ENCODE results near the gene RBM20.

Gene RBM20

DNA sequence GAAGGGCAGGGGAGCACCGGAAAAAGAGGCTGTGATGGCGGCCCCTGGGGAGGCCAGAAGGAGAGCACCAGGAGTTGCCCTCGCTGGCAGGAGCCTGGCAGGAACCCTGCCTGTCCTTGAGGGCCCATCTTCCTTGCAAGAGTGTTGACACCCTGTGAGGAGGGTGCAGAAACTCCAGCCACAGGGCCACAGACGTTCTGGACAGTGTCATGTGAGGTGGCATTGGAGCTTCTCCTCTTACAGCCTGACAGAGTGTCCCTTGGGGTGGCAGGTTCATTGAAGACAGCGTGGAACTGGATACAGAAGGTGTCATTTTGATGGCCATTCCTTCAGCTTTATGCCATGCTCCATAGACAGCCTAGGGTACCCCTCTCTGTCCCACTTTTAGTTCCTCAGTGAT is 54.2 kb downstream of the RBM20 start:
- Histone ChIP-seq H3K27me3 (ENCODE audit: insufficient read depth, low read depth, severe bottlenecking) (no peaks in the 10 kb centered on the region), H3K9me3 (ENCODE audit: severe bottlenecking) (no peaks in the 10 kb centered on the region), H3K27ac (no peak overlapping the region), H3K4me3 (ENCODE audit: low read depth, low read length) (no peak overlapping the region), H3K36me3 (no peaks in the 10 kb centered on the region)
- TF ChIP-seq, protein P1, sequence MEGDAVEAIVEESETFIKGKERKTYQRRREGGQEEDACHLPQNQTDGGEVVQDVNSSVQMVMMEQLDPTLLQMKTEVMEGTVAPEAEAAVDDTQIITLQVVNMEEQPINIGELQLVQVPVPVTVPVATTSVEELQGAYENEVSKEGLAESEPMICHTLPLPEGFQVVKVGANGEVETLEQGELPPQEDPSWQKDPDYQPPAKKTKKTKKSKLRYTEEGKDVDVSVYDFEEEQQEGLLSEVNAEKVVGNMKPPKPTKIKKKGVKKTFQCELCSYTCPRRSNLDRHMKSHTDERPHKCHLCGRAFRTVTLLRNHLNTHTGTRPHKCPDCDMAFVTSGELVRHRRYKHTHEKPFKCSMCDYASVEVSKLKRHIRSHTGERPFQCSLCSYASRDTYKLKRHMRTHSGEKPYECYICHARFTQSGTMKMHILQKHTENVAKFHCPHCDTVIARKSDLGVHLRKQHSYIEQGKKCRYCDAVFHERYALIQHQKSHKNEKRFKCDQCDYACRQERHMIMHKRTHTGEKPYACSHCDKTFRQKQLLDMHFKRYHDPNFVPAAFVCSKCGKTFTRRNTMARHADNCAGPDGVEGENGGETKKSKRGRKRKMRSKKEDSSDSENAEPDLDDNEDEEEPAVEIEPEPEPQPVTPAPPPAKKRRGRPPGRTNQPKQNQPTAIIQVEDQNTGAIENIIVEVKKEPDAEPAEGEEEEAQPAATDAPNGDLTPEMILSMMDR (IDR thresholded peaks at IDR 0.05; ENCODE audit: low read depth, low read length): no peak
- no peak for DNase-seq

- no peaks in the 10 kb centered on the region for H3K27me3 ChIP-seq (ENCODE audit: insufficient read depth, low read depth, severe bottlenecking)
- TF ChIP-seq, protein P1 (IDR thresholded peaks at IDR 0.05; ENCODE audit: low read depth, low read length): no peak
- no peaks in the 10 kb centered on the region for H3K36me3 ChIP-seq
- no peaks in the 10 kb centered on the region for H3K9me3 ChIP-seq (ENCODE audit: severe bottlenecking)
- H3K4me3 ChIP-seq (ENCODE audit: low read depth, low read length): no peak overlapping the region
- H3K27ac ChIP-seq: no peak overlapping the region
- no peak for DNase-seq
Observed at GRCh38 chr10:110698782-110699201, 54.7 kb downstream of the RBM20 start.

DNA sequence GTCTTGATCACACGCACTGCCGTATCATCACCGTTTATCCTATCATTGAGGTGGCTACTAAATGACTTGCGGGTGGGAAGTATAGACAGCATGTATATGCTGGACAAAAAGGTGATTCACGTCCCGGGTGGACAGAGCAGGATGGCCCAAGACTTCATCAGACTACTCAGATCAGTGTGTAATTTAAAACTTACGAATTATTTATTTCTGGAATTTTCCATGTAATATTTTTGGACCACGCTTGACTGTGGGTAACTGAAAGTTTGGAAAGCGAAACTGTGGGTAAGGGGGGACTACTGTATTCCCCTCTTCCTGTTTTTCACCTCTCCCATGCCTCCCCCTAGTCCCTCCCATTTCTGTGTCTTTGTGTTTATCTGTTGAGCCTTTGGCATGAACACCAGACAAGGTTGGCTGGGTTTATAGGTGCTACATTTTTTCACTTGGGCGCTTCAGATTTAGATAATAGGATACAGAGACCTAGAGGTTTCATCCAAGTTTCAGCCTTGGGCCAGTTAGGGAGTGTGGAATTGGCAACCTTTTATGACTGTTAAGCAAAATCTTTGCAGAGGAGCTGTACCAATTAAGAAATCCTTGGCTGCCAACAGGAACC is 55.8 kb downstream of the RBM20 start:
- TF ChIP-seq, protein P1 (IDR thresholded peaks at IDR 0.05; ENCODE audit: low read depth, low read length): no peak

GRCh38 chr10:110700947-110701616 is 56.9 kb downstream of the RBM20 start:
- DNase-seq: no peak
- Histone ChIP-seq H3K27ac (no peak overlapping the region), H3K27me3 (ENCODE audit: insufficient read depth, low read depth, severe bottlenecking) (no peaks in the 10 kb centered on the region), H3K9me3 (ENCODE audit: severe bottlenecking) (no peaks in the 10 kb centered on the region), H3K36me3 (no peaks in the 10 kb centered on the region), H3K4me3 (ENCODE audit: low read depth, low read length) (no peak overlapping the region)
- TF ChIP-seq, protein P1 (IDR thresholded peaks at IDR 0.05; ENCODE audit: low read depth, low read length): no peak

More for the DNA sequence above, 55.8 kb downstream of the RBM20 start:
- Histone ChIP-seq H3K27ac (no peak overlapping the region), H3K4me3 (ENCODE audit: low read depth, low read length) (no peak overlapping the region), H3K9me3 (ENCODE audit: severe bottlenecking) (no peaks in the 10 kb centered on the region), H3K27me3 (ENCODE audit: insufficient read depth, low read depth, severe bottlenecking) (no peaks in the 10 kb centered on the region), H3K36me3 (no peaks in the 10 kb centered on the region)
- DNase-seq: no peak

DNA sequence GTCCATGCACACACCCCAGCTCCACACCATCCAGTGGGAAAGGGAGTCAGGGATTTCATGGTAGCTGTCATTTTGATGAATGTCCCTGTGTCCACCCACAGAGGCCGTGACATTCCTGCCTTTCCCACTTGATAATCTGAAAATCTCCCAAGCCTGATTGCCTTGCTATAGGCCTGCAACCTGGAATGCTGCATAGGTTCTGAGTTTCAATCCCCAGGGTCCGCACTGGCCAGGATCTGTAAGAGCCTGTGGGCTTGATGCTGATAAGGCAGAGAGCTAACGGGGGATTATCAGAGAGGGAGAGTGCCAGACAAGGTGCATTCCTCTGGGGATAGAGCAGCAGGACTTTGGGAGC is 57.5 kb downstream of the RBM20 start:
- peak; percentile 34 for DNase-seq
- no peaks in the 10 kb centered on the region for H3K9me3 ChIP-seq (ENCODE audit: severe bottlenecking)
- H3K4me3 ChIP-seq (ENCODE audit: low read depth, low read length): no peak overlapping the region
- no peaks in the 10 kb centered on the region for H3K36me3 ChIP-seq
- TF ChIP-seq, protein P1 (IDR thresholded peaks at IDR 0.05; ENCODE audit: low read depth, low read length): no peak
- H3K27me3 ChIP-seq (ENCODE audit: insufficient read depth, low read depth, severe bottlenecking): no peaks in the 10 kb centered on the region
- H3K27ac ChIP-seq: no peak overlapping the region

Data from WERI-Rb-1 (cell line).